Mesendoderm (in vitro differentiated cells): ENCODE measurements around the gene SRP19.
"Not testable (repeated sequence)": the region's sequence is repeated elsewhere in the genome, so short reads cannot be mapped to it uniquely, and the experiment has no call there.

Source experiments
- DNase-seq: peaks from one replicate; pipeline ENCODE4 v3.0.0; 2013
- H2AK5ac ChIP-seq: 2 replicates; pipeline ENCODE4 v1.6.1; 2013; ENCODE audit warnings: low read length, inconsistent platforms
- H2BK120ac ChIP-seq: 2 replicates; pipeline ENCODE4 v1.6.1; 2013; ENCODE audit warnings: low read depth, mild to moderate bottlenecking, low read length, moderate library complexity, mixed read lengths
- H2BK15ac ChIP-seq: replicated peaks from 2 replicates; pipeline ENCODE4 v1.6.1; 2013; ENCODE audit warnings: low read depth, mild to moderate bottlenecking, moderate library complexity
- H2BK5ac ChIP-seq: 2 replicates; pipeline ENCODE4 v1.6.1; 2013; ENCODE audit warnings: low read length, inconsistent platforms
- H3K18ac ChIP-seq: 2 replicates; pipeline ENCODE4 v1.6.1; 2013; ENCODE audit warnings: mild to moderate bottlenecking, low read length, mixed read lengths
- H3K23ac ChIP-seq: one replicate; pipeline ENCODE4 v1.6.1; 2013; ENCODE audit warnings: low read length
- H3K27ac ChIP-seq: 2 replicates; pipeline ENCODE4 v1.5.1; 2013; ENCODE audit warnings: low read depth, mild to moderate bottlenecking, inconsistent platforms, low read length, moderate library complexity
- H3K27me3 ChIP-seq: 2 replicates; pipeline ENCODE4 v1.6.1; 2013; ENCODE audit warnings: low read length, control low read depth, mild to moderate bottlenecking, inconsistent platforms; ENCODE audit not compliant: insufficient read depth, poor library complexity
- H3K36me3 ChIP-seq: 2 replicates; pipeline ENCODE4 v1.6.1; 2013; ENCODE audit warnings: low read length, inconsistent platforms; ENCODE audit not compliant: control insufficient read depth, insufficient read depth
- H3K4ac ChIP-seq: one replicate; pipeline ENCODE4 v1.6.1; 2013; ENCODE audit warnings: low read depth, mild to moderate bottlenecking, low read length, moderate library complexity
- H3K4me1 ChIP-seq: 2 replicates; pipeline ENCODE4 v1.6.1; 2013; ENCODE audit warnings: low read depth, low read length, inconsistent platforms; ENCODE audit not compliant: control insufficient read depth
- H3K4me2 ChIP-seq: 2 replicates; pipeline ENCODE4 v1.6.1; 2013; ENCODE audit warnings: low read length
- H3K4me3 ChIP-seq: 2 replicates; pipeline ENCODE4 v1.5.1; 2013; ENCODE audit warnings: mild to moderate bottlenecking, low read length
- H3K56ac ChIP-seq: one replicate; pipeline ENCODE4 v1.6.1; 2013; ENCODE audit warnings: low read length
- H3K79me1 ChIP-seq: 2 replicates; pipeline ENCODE4 v1.6.1; 2013; ENCODE audit warnings: low read length, inconsistent platforms
- H3K79me2 ChIP-seq: 2 replicates; pipeline ENCODE4 v1.6.1; 2013; ENCODE audit warnings: mild to moderate bottlenecking, low read length; ENCODE audit not compliant: control insufficient read depth, insufficient read depth
- H3K9ac ChIP-seq: 2 replicates; pipeline ENCODE4 v1.6.1; 2013; ENCODE audit warnings: low read length, inconsistent platforms
- H4K5ac ChIP-seq: one replicate; pipeline ENCODE4 v1.6.1; 2013; ENCODE audit warnings: low read length
- H4K8ac ChIP-seq: one replicate; pipeline ENCODE4 v1.6.1; 2013; ENCODE audit warnings: low read depth, mild to moderate bottlenecking, control low read depth, low read length, moderate library complexity
- WGBS: extraction: QIAGEN DNeasy Blood & Tissue Kit; methylation state at CpG from one replicate; pipeline ENCODE4 v1.1.7; 2013; ENCODE audit warnings: low lambda C conversion rate, missing lambda C conversion rate; ENCODE audit not compliant: insufficient coverage; ENCODE audit errors: extremely low coverage; 5-methylcytosine and 5-hydroxymethylcytosine counted together

Gene SRP19

GRCh38 chr5:112885001-112885400, 23.9 kb downstream of the SRP19 start:
- no peak overlapping the region for H3K27ac ChIP-seq
- H3K4ac ChIP-seq = no peak overlapping the region
- no peak overlapping the region for H3K23ac ChIP-seq
- H4K8ac ChIP-seq = no peak overlapping the region
- no CpG with 5 or more reads among the region's 3 CpGs for WGBS
- no peak overlapping the region for H2BK120ac ChIP-seq
- H2BK15ac ChIP-seq = no peak overlapping the region
- DNase-seq = no peak
- no peak overlapping the region for H2AK5ac ChIP-seq
- no peak overlapping the region for H4K5ac ChIP-seq
- H3K4me1 ChIP-seq = no peaks in the 10 kb centered on the region
- H3K9ac ChIP-seq = no peak overlapping the region
- no peak overlapping the region for H3K56ac ChIP-seq
- H2BK5ac ChIP-seq = no peak overlapping the region
- no peak overlapping the region for H3K4me3 ChIP-seq
- no peaks in the 10 kb centered on the region for H3K79me2 ChIP-seq
- H3K18ac ChIP-seq = no peak overlapping the region
- peaks cover 7% of the 10 kb centered on the region for H3K36me3 ChIP-seq
- H3K4me2 ChIP-seq = no peak overlapping the region
- H3K27me3 ChIP-seq = no peaks in the 10 kb centered on the region
- H3K79me1 ChIP-seq = peaks cover 4% of the 10 kb centered on the region

- no peak overlapping the region for H4K8ac ChIP-seq
- no peak overlapping the region for H2BK120ac ChIP-seq
- peaks cover 7% of the 10 kb centered on the region for H3K36me3 ChIP-seq
- no peak overlapping the region for H2BK15ac ChIP-seq
- DNase-seq = no peak
- no peaks in the 10 kb centered on the region for H3K27me3 ChIP-seq
- no peak overlapping the region for H3K4ac ChIP-seq
- H3K4me1 ChIP-seq = no peaks in the 10 kb centered on the region
- no peak overlapping the region for H3K56ac ChIP-seq
- peaks cover 4% of the 10 kb centered on the region for H3K79me1 ChIP-seq
- no peak overlapping the region for H2AK5ac ChIP-seq
- WGBS = no CpG with 5 or more reads among the region's 4 CpGs
- no peak overlapping the region for H3K23ac ChIP-seq
- H3K79me2 ChIP-seq = no peaks in the 10 kb centered on the region
- H3K18ac ChIP-seq = no peak overlapping the region
- H4K5ac ChIP-seq = no peak overlapping the region
- no peak overlapping the region for H2BK5ac ChIP-seq
- H3K4me2 ChIP-seq = no peak overlapping the region
- no peak overlapping the region for H3K9ac ChIP-seq
- H3K27ac ChIP-seq = no peak overlapping the region
- no peak overlapping the region for H3K4me3 ChIP-seq
Measured at GRCh38 chr5:112886975-112887374, 25.9 kb downstream of the SRP19 start.

- H4K5ac ChIP-seq, H3K79me1 ChIP-seq, H3K79me2 ChIP-seq, H3K4me1 ChIP-seq, H2AK5ac ChIP-seq, H3K27ac ChIP-seq, H3K36me3 ChIP-seq, H3K4me3 ChIP-seq, H2BK15ac ChIP-seq, DNase-seq, H3K23ac ChIP-seq, H3K18ac ChIP-seq, H4K8ac ChIP-seq, H2BK5ac ChIP-seq, H3K27me3 ChIP-seq, H2BK120ac ChIP-seq, H3K56ac ChIP-seq, H3K4ac ChIP-seq, H3K4me2 ChIP-seq, H3K9ac ChIP-seq: not testable (repeated sequence)
- WGBS = no CpG with 5 or more reads among the region's 8 CpGs
Measured at GRCh38 chr5:112892066-112892465, 31.0 kb downstream of the SRP19 start.

GRCh38 chr5:112892776-112893175, 31.7 kb downstream of the SRP19 start:
- no peak overlapping the region for H3K4ac ChIP-seq
- H3K79me1 ChIP-seq = no peaks in the 10 kb centered on the region
- H2BK120ac ChIP-seq = no peak overlapping the region
- H3K27ac ChIP-seq = no peak overlapping the region
- H2BK5ac ChIP-seq = no peak overlapping the region
- no CpG with 5 or more reads among the region's 13 CpGs for WGBS
- H3K27me3 ChIP-seq = no peaks in the 10 kb centered on the region
- no peaks in the 10 kb centered on the region for H3K4me1 ChIP-seq
- no peak overlapping the region for H2BK15ac ChIP-seq
- no peak overlapping the region for H3K9ac ChIP-seq
- no peak overlapping the region for H2AK5ac ChIP-seq
- H3K56ac ChIP-seq = no peak overlapping the region
- H3K36me3 ChIP-seq = no peaks in the 10 kb centered on the region
- no peak overlapping the region for H3K4me3 ChIP-seq
- no peak overlapping the region for H3K4me2 ChIP-seq
- H4K8ac ChIP-seq = no peak overlapping the region
- H3K18ac ChIP-seq = no peak overlapping the region
- DNase-seq = no peak
- H3K23ac ChIP-seq = no peak overlapping the region
- H3K79me2 ChIP-seq = no peaks in the 10 kb centered on the region
- no peak overlapping the region for H4K5ac ChIP-seq

GRCh38 chr5:112895682-112896081, 34.6 kb downstream of the SRP19 start:
- Histone ChIP-seq H3K56ac (no peak overlapping the region), H2BK120ac (no peak overlapping the region), H3K23ac (no peak overlapping the region), H3K4me2 (no peak overlapping the region), H3K9ac (no peak overlapping the region), H3K36me3 (no peaks in the 10 kb centered on the region), H3K4me1 (no peaks in the 10 kb centered on the region), H3K79me1 (no peaks in the 10 kb centered on the region), H4K8ac (no peak overlapping the region), H3K79me2 (no peaks in the 10 kb centered on the region), H4K5ac (no peak overlapping the region), H2BK15ac (no peak overlapping the region), H3K27ac (no peak overlapping the region), H2AK5ac (no peak overlapping the region), H2BK5ac (no peak overlapping the region), H3K27me3 (no peaks in the 10 kb centered on the region), H3K4me3 (no peak overlapping the region), H3K4ac (no peak overlapping the region), H3K18ac (no peak overlapping the region)
- no CpG with 5 or more reads among the region's 3 CpGs for WGBS
- no peak for DNase-seq

GRCh38 chr5:112902561-112902960, 41.5 kb downstream of the SRP19 start:
- Histone ChIP-seq H3K56ac (no peak overlapping the region), H3K27ac (no peak overlapping the region), H3K18ac (no peak overlapping the region), H3K4ac (no peak overlapping the region), H3K4me2 (no peak overlapping the region), H3K36me3 (peaks cover 2% of the 10 kb centered on the region), H3K79me2 (no peaks in the 10 kb centered on the region), H3K4me1 (no peaks in the 10 kb centered on the region), H3K9ac (no peak overlapping the region), H2BK120ac (no peak overlapping the region), H3K4me3 (no peak overlapping the region), H2BK15ac (no peak overlapping the region), H2BK5ac (no peak overlapping the region), H4K8ac (no peak overlapping the region), H2AK5ac (no peak overlapping the region), H4K5ac (no peak overlapping the region), H3K27me3 (no peaks in the 10 kb centered on the region), H3K79me1 (peaks cover 3% of the 10 kb centered on the region), H3K23ac (no peak overlapping the region)
- DNase-seq = no peak
- no CpG with 5 or more reads among the region's 3 CpGs for WGBS
